RKO (cell line): ENCODE data around the gene TSHZ2.
"Not testable (repeated sequence)": the region's sequence is repeated elsewhere in the genome, so short reads cannot be mapped to it uniquely, and the experiment has no call there.

ENCODE experiments used
- DNase-seq: peaks from one replicate; pipeline ENCODE4 v3.0.0-alpha.2; 2016; ENCODE audit warnings: low spot score

TSHZ2 gene

GRCh38 chr20:52998268-52998667 lies 26.1 kb downstream of the TSHZ2 start:
- no peak for DNase-seq

GRCh38 chr20:52999040-52999439 lies 26.9 kb downstream of the TSHZ2 start:
- no peak for DNase-seq

GRCh38 chr20:53001498-53002301 lies 29.5 kb downstream of the TSHZ2 start:
- DNase-seq, result no peak

DNA sequence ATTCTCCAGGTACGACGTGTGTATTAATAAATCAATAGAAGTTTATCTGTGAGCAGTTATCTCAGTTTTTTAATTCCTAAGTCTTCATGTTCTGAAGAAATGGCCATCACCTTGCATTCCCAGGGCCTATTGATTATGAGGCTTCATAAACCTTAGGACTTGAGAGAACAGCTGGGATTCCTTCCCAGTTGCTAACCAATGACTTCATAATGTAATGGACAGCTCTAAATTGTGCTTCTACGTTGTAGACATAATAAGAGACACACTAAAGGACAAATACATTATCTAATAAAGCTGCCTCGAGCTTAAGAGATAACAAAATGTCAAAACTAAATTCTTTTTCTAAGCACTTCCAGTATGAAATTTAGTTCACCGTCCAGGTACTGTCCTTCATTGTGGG lies 30.6 kb downstream of the TSHZ2 start:
- DNase-seq, result no peak

DNA sequence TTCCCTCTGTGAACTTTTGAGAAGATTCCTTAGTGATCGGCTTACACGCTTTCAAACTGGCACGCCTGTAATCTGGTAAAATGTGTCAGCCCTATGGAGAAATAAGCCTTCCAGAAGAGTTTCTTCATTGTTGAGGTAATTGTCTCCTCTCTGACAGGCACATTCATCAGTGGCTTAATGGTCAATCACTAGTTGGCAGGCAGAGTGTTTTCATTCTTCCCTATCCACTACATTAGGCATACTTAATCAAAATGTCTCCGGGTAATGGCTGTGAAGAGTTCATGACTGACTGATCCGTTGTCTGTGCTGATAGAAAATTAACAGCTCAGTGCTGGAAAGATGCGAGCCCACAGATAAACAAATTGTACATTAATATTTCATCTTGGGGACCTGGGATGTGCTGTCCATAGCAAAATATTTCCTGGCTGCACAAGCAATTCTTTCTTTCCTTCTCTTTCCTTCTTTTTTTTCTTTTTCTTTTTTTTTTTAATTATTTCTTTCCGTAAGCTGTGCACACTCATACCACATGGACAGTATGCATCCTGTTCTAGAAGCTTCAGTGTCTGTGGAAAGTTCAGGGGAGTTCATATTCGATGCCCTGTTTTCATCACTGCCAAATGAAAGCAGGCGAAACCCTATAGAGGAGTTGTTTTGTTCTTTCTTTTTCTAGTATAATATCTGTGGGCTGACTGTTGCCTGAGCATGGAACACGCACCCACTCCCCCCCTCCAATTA lies 31.4 kb downstream of the TSHZ2 start:
- DNase-seq, result no peak

DNA sequence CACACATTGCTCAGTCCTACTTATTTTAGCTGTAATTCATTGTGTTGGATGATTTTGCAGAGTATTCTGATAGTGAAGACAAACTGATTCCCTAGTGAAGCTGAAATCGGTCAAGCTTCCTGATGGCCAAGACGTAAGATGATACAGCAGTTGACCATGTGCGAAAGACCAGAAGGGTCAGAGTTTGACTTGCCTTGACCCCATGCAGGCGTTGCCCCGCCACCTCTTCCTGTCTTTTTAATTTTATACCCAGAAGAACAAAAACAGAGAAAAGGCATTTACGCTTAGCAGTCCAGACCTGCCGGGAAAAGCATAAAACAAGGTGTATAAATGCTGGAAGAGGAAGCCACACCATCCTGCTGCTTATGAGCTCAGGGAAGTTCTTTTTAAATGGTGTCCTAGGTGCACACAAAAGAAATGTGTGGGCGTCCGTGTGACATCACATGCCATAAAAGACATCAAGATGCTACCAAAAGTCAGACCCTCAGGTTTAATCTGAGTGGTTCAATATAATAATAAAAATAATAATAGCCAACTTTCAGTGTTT lies 32.2 kb downstream of the TSHZ2 start:
- DNase-seq, result no peak

DNA sequence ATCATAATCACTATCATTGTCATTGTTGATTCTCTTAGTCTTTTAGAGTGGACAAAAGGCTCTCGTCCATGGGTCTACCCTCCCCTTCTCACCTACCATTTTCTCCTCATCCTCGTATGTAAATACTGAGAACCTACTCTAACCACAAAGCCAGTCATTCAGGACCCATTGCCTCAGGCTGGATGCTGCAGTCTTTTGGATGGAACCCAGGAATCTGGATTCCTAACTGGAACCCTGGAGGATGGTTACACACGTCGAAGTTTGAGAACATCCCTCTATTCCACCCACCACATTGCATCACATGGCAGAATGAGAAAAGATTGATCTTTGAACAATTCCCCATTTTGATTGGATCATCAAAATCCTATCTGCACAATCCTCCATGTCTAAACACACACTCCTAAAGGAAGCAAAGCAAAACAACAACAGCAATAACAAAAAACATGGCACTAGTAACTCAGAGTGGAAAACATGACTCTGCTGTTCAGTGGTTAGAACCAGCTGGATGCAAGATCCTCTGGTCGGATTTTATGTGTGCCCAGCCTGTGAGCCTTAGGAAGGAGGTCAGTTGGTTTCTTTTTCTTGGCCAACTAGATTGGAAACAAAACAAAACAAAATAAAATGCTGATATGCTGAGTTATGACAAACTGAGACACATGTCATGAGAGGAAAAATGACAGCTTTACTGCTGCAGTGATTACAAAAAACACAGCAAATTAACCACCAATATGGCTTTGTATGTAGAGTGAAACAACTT lies 38.0 kb downstream of the TSHZ2 start:
- DNase-seq, result no peak

DNA sequence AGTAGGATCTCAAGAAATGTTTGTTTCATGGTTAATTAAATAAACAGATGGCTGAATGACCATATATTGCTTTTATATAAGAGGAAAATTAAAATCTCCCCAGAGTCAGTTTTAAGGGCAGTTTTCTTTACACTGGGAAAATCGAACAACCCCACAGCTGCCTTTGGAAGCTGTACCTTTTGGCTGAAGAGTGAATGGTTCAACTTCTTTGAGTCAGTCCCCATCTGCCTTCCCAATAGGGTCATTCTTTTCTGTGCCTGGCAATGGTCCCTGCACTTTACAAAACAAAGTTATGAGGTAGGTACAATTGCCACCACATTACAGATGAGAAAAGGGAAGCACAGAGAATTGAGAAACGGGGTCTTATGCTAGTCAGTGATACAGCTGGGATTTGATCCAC lies 39.5 kb downstream of the TSHZ2 start:
- no peak for DNase-seq

DNA sequence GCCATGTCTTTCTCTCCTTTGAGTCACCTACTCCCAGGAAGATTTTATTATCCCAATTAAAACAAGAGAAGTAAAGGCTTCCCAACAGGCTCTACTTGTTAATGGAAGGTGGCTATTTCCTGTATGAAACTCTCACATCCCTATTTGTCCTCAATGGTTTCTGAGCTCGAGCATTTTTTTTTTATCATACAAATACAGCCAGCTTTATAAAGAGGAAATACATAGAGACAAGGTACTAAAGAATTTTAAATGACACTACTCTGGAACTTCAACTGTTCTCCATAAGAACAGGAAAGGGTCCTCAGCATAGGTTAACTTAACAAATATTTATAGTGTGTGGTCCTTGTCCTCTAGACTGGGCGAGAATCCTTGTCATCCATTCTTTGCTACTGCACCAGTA lies 41.0 kb downstream of the TSHZ2 start:
- no peak for DNase-seq

DNA sequence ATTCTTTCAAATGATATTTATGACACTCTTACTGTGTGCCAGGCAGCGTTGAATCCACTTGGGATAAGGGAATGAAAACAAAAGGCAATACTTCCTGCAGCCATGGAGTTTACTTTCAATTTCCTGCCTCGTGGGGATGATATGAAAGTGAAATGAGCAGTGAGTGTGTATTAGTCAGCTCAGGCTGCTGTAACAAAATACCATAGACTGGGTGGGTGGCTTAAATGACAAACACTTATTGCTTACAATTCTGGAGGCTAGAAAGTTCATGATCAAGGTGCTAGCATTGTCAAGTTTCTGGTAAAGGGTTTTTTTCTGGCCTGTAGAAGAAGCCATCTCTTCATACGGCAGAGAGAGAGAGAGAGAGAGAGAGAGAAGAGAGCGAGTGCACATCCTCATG lies 41.7 kb downstream of the TSHZ2 start:
- no peak for DNase-seq

GRCh38 chr20:53016071-53016470 lies 43.9 kb downstream of the TSHZ2 start:
- no peak for DNase-seq

- DNase-seq, result no peak
These were observed 44.4 kb downstream of the TSHZ2 start for GRCh38 chr20:53016534-53017042.

- DNase-seq, result no peak
These were observed 45.0 kb downstream of the TSHZ2 start for GRCh38 chr20:53017206-53017605.

- no peak for DNase-seq
These were observed 47.3 kb downstream of the TSHZ2 start for GRCh38 chr20:53019464-53019863.

DNA sequence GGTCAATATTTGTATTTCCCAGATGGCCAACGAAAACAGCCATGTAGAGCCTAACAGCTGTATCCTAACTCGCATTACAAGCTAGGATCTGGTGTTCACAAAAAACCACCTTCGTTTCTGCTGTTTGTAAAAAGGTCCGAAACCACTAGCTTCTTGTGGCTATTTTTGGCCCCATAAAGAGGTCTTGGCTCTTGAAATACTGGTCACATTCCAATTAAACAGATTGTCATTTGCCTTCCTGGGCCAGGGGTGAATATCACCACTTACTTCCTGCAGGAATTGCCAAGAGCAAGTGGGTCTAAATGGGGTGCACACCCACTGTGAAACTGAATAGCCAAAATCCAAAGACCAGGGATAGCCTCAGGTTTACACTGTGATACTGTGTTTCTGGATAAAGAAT lies 48.2 kb downstream of the TSHZ2 start:
- DNase-seq, result no peak

DNA sequence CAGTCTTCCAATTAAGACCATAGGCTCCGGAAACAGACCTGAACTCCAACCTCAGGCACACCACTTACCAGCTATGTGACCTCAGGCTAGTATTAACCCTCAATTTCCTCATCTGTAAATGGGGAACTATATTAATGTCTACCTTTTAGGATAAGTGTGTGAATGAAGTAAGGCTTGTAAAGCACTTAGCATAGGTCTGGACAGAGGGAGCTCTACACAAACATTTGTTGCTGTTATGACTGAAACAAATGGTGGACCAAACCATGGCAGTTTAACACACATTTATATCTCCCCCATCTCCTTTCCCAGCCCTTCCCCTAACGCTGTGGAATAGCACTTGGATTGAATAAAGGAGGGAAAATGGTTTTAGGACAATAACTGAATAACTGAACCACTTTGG lies 48.7 kb downstream of the TSHZ2 start:
- no peak for DNase-seq

DNA sequence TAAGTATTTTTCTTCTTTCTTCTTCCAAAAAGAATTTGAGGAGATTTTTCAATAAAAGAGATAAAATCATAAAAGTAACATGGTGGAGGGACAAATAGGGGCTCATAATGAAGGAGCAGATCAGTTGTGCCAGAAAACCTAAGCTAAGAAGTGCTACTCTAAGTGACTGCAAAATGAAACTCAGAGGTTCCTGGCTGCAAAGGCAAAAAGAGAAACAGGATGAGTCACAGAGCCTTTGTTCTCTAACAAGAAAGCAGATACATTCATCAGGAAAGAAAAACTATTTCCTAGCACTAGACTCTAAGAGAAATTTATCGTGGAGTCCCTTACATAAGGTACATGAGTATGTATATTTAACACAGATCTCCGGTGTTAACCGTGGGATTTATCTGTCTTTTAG lies 49.8 kb downstream of the TSHZ2 start:
- DNase-seq, result no peak

DNA sequence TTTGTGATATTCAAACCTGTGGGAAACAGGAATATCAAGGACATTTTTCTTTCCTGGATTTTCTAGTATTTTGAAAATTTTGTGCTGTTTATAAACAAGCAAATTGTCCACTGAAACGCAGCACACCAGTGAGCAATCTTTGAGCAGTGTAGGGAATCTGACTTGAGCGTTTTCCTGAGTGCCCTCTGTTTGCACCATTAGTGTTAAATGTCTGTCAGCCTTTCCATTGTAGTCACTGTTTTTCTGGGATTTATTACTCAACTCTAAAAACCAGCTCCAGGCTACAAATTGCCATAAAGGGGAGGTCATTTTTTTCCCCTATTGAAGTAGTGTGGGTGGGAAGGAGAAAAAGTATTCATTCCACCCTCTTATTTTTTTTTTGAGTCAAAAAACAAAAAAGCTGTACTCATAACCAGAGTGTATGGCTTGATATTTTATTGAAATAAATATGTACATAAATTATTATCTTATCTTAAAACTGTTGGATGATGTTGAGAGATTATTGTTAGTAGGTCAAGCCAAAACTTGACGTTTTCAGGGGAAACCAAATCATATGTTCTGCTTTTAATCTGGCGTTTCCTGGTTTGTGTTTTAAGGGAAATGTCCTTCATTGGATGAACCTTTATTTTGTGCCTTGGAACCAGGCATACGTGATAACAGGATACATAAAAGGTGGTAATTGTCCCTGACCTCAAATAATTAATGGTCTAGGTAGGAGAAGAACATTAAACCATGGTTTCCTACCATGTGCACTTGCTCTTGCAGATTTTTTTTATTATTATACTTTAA lies 51.8 kb downstream of the TSHZ2 start:
- DNase-seq, result no peak

GRCh38 chr20:53024653-53025052 lies 52.5 kb downstream of the TSHZ2 start:
- DNase-seq, result not testable (repeated sequence)

DNA sequence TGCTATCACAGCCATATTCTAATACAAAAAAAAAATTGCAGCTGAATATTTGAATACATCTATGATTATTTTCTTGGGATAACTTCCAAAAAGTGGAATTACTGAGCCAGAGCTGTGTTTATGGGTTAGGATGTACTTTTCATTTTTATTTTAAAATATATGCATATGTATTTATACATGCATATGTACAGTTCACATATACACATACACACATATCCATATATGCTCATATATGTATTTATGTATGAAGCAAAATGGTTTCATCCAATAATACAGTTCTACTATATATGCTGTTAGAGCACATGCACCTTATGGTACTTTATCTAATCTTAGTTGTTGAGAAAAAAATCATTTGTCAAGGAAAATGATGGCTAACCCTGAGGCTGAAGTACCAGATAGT lies 54.9 kb downstream of the TSHZ2 start:
- DNase-seq, result no peak

GRCh38 chr20:53028337-53029007 lies 56.3 kb downstream of the TSHZ2 start:
- DNase-seq, result no peak
